KOPT-K1 (cell line): ENCODE measurements around the gene KIAA0232.
A peak's percentile ranks its signal among the peaks of the same experiment; 100 is the strongest.

Experiments used
- H3K27ac ChIP-seq: fragments of 200-600 bp; sonication (generic); 2 replicates; pipeline ENCODE4 v1.5.1; 2016; ENCODE audit warnings: antibody characterized with exemption, mild to moderate bottlenecking, low read depth, low read length; ENCODE audit not compliant: poor library complexity, severe bottlenecking
- H3K36me3 ChIP-seq: fragments of 200-600 bp; sonication (generic); 2 replicates; pipeline ENCODE4 v1.5.1; 2017; ENCODE audit warnings: antibody characterized with exemption, mild to moderate bottlenecking, low read length, moderate library complexity; ENCODE audit not compliant: insufficient read depth
- H3K9me3 ChIP-seq: fragments of 200-600 bp; sonication (generic); 2 replicates; pipeline ENCODE4 v1.5.1; 2017; ENCODE audit warnings: antibody characterized with exemption, low read length, mild to moderate bottlenecking; ENCODE audit not compliant: insufficient read depth, poor library complexity, severe bottlenecking

The KIAA0232 gene

GRCh38 chr4:6854098-6854744, 71.7 kb downstream of the KIAA0232 start:
- Histone ChIP-seq H3K9me3 (peaks cover 27% of the 10 kb centered on the region), H3K27ac (no peak overlapping the region), H3K36me3 (peaks cover 72% of the 10 kb centered on the region)

GRCh38 chr4:6855692-6856297, 73.3 kb downstream of the KIAA0232 start:
- H3K36me3 ChIP-seq = peaks cover 74% of the 10 kb centered on the region
- H3K9me3 ChIP-seq = peaks cover 19% of the 10 kb centered on the region
- peak overlapping the region; percentile 16 for H3K27ac ChIP-seq

- H3K9me3 ChIP-seq = peaks cover 13% of the 10 kb centered on the region
- peak overlapping the region; percentile 16 for H3K27ac ChIP-seq
- peaks cover 74% of the 10 kb centered on the region for H3K36me3 ChIP-seq
These were observed 73.9 kb downstream of the KIAA0232 start for GRCh38 chr4:6856391-6856790.

- peaks cover 75% of the 10 kb centered on the region for H3K36me3 ChIP-seq
- H3K27ac ChIP-seq = no peak overlapping the region
- H3K9me3 ChIP-seq = peaks cover 6% of the 10 kb centered on the region
These were observed 74.7 kb downstream of the KIAA0232 start for GRCh38 chr4:6857009-6857882.

- Histone ChIP-seq H3K9me3 (no peaks in the 10 kb centered on the region), H3K36me3 (peaks cover 75% of the 10 kb centered on the region), H3K27ac (no peak overlapping the region)
These were observed 76.5 kb downstream of the KIAA0232 start for GRCh38 chr4:6858997-6859396.

GRCh38 chr4:6859543-6859942, 77.0 kb downstream of the KIAA0232 start:
- Histone ChIP-seq H3K9me3 (no peaks in the 10 kb centered on the region), H3K36me3 (peaks cover 81% of the 10 kb centered on the region), H3K27ac (no peak overlapping the region)

- Histone ChIP-seq H3K27ac (no peak overlapping the region), H3K9me3 (no peaks in the 10 kb centered on the region), H3K36me3 (peaks cover 92% of the 10 kb centered on the region)
These were observed 85.9 kb downstream of the KIAA0232 start for GRCh38 chr4:6868386-6868785.

- Histone ChIP-seq H3K9me3 (no peaks in the 10 kb centered on the region), H3K36me3 (peaks cover 92% of the 10 kb centered on the region), H3K27ac (no peak overlapping the region)
These were observed 87.4 kb downstream of the KIAA0232 start for GRCh38 chr4:6869944-6870343.

- H3K27ac ChIP-seq = no peak overlapping the region
- no peaks in the 10 kb centered on the region for H3K9me3 ChIP-seq
- peaks cover 93% of the 10 kb centered on the region for H3K36me3 ChIP-seq
These were observed 90.8 kb downstream of the KIAA0232 start for GRCh38 chr4:6873291-6873690.

- Histone ChIP-seq H3K27ac (no peak overlapping the region), H3K9me3 (no peaks in the 10 kb centered on the region), H3K36me3 (peaks cover 93% of the 10 kb centered on the region)
These were observed 91.4 kb downstream of the KIAA0232 start for GRCh38 chr4:6873792-6874461.

- H3K27ac ChIP-seq = no peak overlapping the region
- H3K36me3 ChIP-seq = peaks cover 92% of the 10 kb centered on the region
- H3K9me3 ChIP-seq = no peaks in the 10 kb centered on the region
These were observed 92.5 kb downstream of the KIAA0232 start for GRCh38 chr4:6874981-6875380.

- peaks cover 94% of the 10 kb centered on the region for H3K36me3 ChIP-seq
- H3K9me3 ChIP-seq = no peaks in the 10 kb centered on the region
- H3K27ac ChIP-seq = no peak overlapping the region
These were observed 92.9 kb downstream of the KIAA0232 start for GRCh38 chr4:6875431-6875831.

- no peak overlapping the region for H3K27ac ChIP-seq
- no peaks in the 10 kb centered on the region for H3K9me3 ChIP-seq
- peaks cover 98% of the 10 kb centered on the region for H3K36me3 ChIP-seq
These were observed 93.9 kb downstream of the KIAA0232 start for GRCh38 chr4:6876440-6876839.

GRCh38 chr4:6877067-6877466, 94.5 kb downstream of the KIAA0232 start:
- Histone ChIP-seq H3K9me3 (no peaks in the 10 kb centered on the region), H3K27ac (no peak overlapping the region), H3K36me3 (peaks cover 98% of the 10 kb centered on the region)
